Measurements from ENCODE around the gene CCDC8. TPM values are rescaled to one million over a fixed set of nuclear protein-coding genes. Genes with fewer than 3 reads are reported as not detected.

The CCDC8 gene
- total and polyA plus RNA-seq, 10 donors: 0.46 to 4.4 (median 2.5) TPM

DNA sequence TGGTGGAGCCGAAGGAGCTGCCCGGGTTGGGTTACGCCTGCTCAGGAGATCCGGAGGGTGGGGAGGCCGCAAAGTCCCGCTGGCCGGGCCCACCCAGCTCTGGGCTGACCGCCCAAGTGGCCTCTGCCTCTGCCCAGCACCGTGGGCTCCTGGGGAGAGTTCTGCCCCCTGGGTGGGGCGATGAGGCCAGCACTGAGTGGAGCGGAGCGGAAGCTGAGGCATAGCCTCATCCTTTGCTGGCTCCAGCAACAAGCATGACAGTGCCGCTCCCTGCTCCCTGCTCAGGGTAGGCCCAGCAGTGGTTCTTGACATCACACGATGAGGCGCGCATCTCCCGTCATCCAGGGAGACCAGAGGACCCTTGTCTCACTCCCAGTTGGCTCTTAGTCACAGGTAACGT lies 22.5 kb downstream of the CCDC8 start:
- TF ChIP-seq, protein P1, sequence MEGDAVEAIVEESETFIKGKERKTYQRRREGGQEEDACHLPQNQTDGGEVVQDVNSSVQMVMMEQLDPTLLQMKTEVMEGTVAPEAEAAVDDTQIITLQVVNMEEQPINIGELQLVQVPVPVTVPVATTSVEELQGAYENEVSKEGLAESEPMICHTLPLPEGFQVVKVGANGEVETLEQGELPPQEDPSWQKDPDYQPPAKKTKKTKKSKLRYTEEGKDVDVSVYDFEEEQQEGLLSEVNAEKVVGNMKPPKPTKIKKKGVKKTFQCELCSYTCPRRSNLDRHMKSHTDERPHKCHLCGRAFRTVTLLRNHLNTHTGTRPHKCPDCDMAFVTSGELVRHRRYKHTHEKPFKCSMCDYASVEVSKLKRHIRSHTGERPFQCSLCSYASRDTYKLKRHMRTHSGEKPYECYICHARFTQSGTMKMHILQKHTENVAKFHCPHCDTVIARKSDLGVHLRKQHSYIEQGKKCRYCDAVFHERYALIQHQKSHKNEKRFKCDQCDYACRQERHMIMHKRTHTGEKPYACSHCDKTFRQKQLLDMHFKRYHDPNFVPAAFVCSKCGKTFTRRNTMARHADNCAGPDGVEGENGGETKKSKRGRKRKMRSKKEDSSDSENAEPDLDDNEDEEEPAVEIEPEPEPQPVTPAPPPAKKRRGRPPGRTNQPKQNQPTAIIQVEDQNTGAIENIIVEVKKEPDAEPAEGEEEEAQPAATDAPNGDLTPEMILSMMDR (IDR thresholded peaks at IDR 0.05 in 8 of 11, conservative IDR thresholded peaks at IDR 0.05 in 3 of 11): no peak
- no peak for TF ChIP-seq POLR2A (IDR thresholded peaks at IDR 0.05)
- peaks cover 0 to 80% (median 56%) of the 10 kb centered on the region in 6 donors for H3K36me3 ChIP-seq

DNA sequence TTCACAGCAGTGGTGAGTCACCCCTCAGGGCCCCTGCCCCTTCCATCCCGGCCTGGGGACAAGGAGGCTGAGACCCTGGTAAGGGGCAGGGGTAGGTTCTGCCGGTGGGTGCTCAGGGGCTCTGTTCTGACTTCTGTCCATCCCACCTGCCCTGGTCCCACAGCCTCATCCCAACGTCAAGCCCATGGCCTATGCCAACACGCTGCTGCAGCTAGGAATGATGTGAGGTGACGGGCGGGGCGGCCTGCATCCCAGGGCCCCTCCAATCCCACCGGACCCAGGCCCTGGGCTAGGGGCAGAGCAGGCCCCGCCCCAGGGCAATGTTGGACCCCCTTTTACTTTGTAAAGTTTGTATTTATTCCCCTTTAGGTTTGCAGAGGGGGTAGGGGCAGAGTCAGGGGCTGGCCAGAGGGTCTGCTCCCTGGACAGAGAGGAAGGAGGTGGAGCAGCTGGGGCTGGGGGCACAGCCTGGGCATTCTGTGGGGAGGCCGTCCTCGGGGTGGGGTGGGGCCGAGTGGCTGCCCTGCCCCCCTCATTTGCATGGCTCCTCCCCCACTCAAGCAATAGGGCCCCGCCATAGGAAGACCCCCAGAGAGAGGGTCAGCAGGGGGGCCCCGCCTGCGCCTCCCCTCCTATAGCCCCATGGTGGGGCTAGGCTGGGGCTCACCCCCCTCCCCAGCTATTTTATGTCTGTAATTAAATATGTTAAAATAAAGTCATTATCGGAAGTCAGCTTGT lies 23.1 kb downstream of the CCDC8 start:
- no peaks in the 10 kb centered on the region for H3K9me3 ChIP-seq
- no peak overlapping the region for H3K4me3 ChIP-seq
- peaks cover 0 to 23% (median 2%) of the 10 kb centered on the region in 6 donors for H3K4me1 ChIP-seq
- 90 to 95% (median 93%) methylated on average over 12 to 16 of the region's 16 CpGs for WGBS, 5 donors
- intact Hi-C loops (cut with DNase I; ENCODE audit: low total_unique reads): loop anchor here (10.0 kb wide), 1 partner anchor 125 kb away; no protein-coding TSS in a partner anchor
- H3K27me3 ChIP-seq (replicated peaks in 1 of 7): no peaks in the 10 kb centered on the region
- TF ChIP-seq POLR2AphosphoS5 (IDR thresholded peaks at IDR 0.05): no peak
- TF ChIP-seq, protein P1 (IDR thresholded peaks at IDR 0.05 in 8 of 11, conservative IDR thresholded peaks at IDR 0.05 in 3 of 11): no peak
- TF ChIP-seq POLR2A (IDR thresholded peaks at IDR 0.05): no peak
- H3K36me3 ChIP-seq: peaks cover 0 to 86% (median 61%) of the 10 kb centered on the region in 6 donors
- peak; percentile 64 for DNase-seq
- H3K27ac ChIP-seq: no peak overlapping the region

More for the DNA sequence above, 22.5 kb downstream of the CCDC8 start:
- intact Hi-C loops (cut with DNase I; ENCODE audit: low total_unique reads): loop anchor here (10.0 kb wide), 1 partner anchor 124 kb away; no protein-coding TSS in a partner anchor
- 92 to 96% (median 94%) methylated on average over 17 to 18 of the region's 18 CpGs for WGBS, 5 donors
- no peaks in the 10 kb centered on the region for H3K27me3 ChIP-seq (replicated peaks in 1 of 7)
- DNase-seq: peak; percentile 50
- no peak overlapping the region for H3K27ac ChIP-seq
- no peaks in the 10 kb centered on the region for H3K9me3 ChIP-seq
- H3K4me1 ChIP-seq: peaks cover 0 to 28% (median 2%) of the 10 kb centered on the region in 6 donors
- no peak overlapping the region for H3K4me3 ChIP-seq

DNA sequence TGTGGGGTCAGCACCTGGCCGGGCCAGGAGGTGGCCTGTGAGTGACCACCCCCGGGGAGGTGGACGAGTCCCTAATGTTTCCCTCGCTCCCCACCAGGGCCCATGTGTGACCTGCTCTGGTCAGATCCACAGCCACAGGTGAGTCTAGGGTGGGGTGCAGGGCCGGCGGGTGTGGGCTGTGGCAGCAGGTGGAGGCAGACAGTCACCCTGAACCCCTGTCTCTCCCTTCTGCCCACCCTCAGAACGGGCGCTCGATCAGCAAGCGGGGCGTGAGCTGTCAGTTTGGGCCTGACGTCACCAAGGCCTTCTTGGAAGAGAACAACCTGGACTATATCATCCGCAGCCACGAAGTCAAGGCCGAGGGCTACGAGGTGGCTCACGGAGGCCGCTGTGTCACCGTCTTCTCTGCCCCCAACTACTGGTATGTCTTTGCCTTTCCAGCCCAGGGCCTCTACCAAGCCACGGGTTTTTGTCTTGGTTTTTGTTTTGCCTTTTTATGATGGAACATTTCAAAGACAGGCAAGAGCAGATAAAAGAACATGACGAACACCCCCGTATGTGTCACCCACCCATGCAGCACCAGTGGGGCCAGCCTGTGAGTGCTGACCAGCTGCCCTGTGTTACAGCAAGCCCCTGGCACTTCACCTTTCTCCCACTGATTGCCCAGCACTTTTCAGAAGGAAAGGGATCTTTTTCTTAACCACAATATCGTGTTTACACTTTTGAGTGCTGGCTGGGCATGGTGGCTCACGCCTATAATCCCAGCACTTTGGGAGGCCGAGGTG lies 24.9 kb downstream of the CCDC8 start:
- intact Hi-C loops (cut with DNase I; ENCODE audit: low total_unique reads): no loop called here
- 91 to 93% (median 92%) methylated on average over 23 to 25 of the region's 25 CpGs for WGBS, 5 donors

DNA sequence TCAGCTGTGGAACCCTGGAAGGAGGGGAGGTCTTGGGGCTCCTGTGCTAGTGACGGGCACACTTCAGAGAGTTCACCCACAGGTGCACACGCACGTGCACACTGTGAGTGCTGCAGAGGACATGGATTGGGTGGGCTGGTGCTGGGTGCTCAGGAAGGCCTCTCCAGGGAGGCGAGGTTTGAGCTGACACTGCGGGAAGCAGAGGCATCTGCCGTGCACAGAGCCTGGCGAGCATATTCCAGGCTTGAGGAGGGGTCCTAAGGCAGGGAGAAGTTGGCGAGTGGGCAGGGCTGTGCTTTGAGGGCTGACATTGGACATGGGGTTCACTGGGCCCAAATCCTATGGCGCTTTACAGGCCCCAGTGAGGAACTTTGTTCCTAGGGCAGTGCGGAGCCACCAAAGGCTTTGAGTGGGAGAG lies 25.6 kb downstream of the CCDC8 start:
- H3K27me3 ChIP-seq (replicated peaks in 1 of 7): no peaks in the 10 kb centered on the region
- H3K9me3 ChIP-seq: no peaks in the 10 kb centered on the region
- peaks cover 2 to 100% (median 86%) of the 10 kb centered on the region in 6 donors for H3K36me3 ChIP-seq
- H3K4me3 ChIP-seq: no peak overlapping the region
- TF ChIP-seq POLR2AphosphoS5 (IDR thresholded peaks at IDR 0.05): no peak
- TF ChIP-seq, protein P1 (IDR thresholded peaks at IDR 0.05 in 8 of 11, conservative IDR thresholded peaks at IDR 0.05 in 3 of 11): no peak
- TF ChIP-seq POLR2A (IDR thresholded peaks at IDR 0.05): no peak
- intact Hi-C loops (cut with DNase I; ENCODE audit: low total_unique reads): no loop called here
- no peak overlapping the region for H3K27ac ChIP-seq
- peaks cover 0 to 17% (median 5%) of the 10 kb centered on the region in 6 donors for H3K4me1 ChIP-seq
- no peak for DNase-seq
- 94 to 97% (median 95%) methylated on average over 9 to 10 of the region's 10 CpGs for WGBS, 5 donors

More for the DNA sequence above, 24.9 kb downstream of the CCDC8 start:
- H3K27me3 ChIP-seq (replicated peaks in 1 of 7): no peaks in the 10 kb centered on the region
- peaks cover 0 to 100% (median 79%) of the 10 kb centered on the region in 6 donors for H3K36me3 ChIP-seq
- H3K9me3 ChIP-seq: no peaks in the 10 kb centered on the region
- peak in 1 of 3 donors; percentile 30 for TF ChIP-seq POLR2AphosphoS5 (IDR thresholded peaks at IDR 0.05)
- no peak for TF ChIP-seq POLR2A (IDR thresholded peaks at IDR 0.05)
- peaks cover 0 to 18% (median 5%) of the 10 kb centered on the region in 6 donors for H3K4me1 ChIP-seq
- no peak overlapping the region for H3K4me3 ChIP-seq
- H3K27ac ChIP-seq: no peak overlapping the region
- DNase-seq: peak; percentile 61
